HFFc6 (cell line): ENCODE measurements around the gene GORASP1. TPM values are rescaled to one million over a fixed set of nuclear protein-coding genes. Genes with fewer than 3 reads are reported as not detected.
A peak's percentile ranks its signal among the peaks of the same experiment; 100 is the strongest.

ENCODE experiments used
- DNase-seq: peaks from one replicate; pipeline ENCODE4 v3.0.0-alpha.2; 2018
- H3K27ac Mint-ChIP-seq: 2 replicates; pipeline ENCODE4 v1.8.0; 2020; ENCODE audit warnings: mild to moderate bottlenecking, mixed read lengths
- H3K27me3 Mint-ChIP-seq: 2 replicates; pipeline ENCODE4 v1.8.0; 2021; ENCODE audit warnings: mild to moderate bottlenecking, moderate library complexity, mixed read lengths; ENCODE audit not compliant: insufficient read depth
- H3K36me3 Mint-ChIP-seq: 2 replicates; pipeline ENCODE4 v1.8.0; 2021; ENCODE audit warnings: low read depth, mixed read lengths
- H3K4me1 Mint-ChIP-seq: 2 replicates; pipeline ENCODE4 v1.8.0; 2020; ENCODE audit warnings: low read depth, mixed read lengths
- H3K4me3 Mint-ChIP-seq: 2 replicates; pipeline ENCODE4 v1.8.0; 2020; ENCODE audit warnings: mild to moderate bottlenecking, moderate library complexity, mixed read lengths
- H3K9me3 Mint-ChIP-seq: 2 replicates; pipeline ENCODE4 v1.8.0; 2020; ENCODE audit warnings: mild to moderate bottlenecking, mixed read lengths
- total RNA-seq, 6 experiments: library from RNA; stranded (reverse); fragmentation: NEBNext Ultra II Directional; extraction: Animal tissue kit (Norgen Biotek cat#: 25700); gene quantifications; 2 replicates in 1 of 6; 3 replicates in 5 of 6; pipeline ENCODE4 v1.2.3, GENCODE V29; 2021
- TF ChIP-seq, protein P1 (sequence below): fragments of 200-600 bp; sonication (generic); IDR thresholded peaks from 2 replicates; pipeline ENCODE4 v1.5.0; 2021; ENCODE audit warnings: antibody characterized with exemption, mild to moderate bottlenecking

GORASP1 gene
- total RNA-seq, 6 experiments from 2014 or later, result 42.7 to 52.1 (median 47.0) TPM

- no peak overlapping the region for H3K4me3 Mint-ChIP-seq
- no peaks in the 10 kb centered on the region for H3K9me3 Mint-ChIP-seq
- no peak for DNase-seq
- no peak overlapping the region for H3K27ac Mint-ChIP-seq
- TF ChIP-seq, protein P1, sequence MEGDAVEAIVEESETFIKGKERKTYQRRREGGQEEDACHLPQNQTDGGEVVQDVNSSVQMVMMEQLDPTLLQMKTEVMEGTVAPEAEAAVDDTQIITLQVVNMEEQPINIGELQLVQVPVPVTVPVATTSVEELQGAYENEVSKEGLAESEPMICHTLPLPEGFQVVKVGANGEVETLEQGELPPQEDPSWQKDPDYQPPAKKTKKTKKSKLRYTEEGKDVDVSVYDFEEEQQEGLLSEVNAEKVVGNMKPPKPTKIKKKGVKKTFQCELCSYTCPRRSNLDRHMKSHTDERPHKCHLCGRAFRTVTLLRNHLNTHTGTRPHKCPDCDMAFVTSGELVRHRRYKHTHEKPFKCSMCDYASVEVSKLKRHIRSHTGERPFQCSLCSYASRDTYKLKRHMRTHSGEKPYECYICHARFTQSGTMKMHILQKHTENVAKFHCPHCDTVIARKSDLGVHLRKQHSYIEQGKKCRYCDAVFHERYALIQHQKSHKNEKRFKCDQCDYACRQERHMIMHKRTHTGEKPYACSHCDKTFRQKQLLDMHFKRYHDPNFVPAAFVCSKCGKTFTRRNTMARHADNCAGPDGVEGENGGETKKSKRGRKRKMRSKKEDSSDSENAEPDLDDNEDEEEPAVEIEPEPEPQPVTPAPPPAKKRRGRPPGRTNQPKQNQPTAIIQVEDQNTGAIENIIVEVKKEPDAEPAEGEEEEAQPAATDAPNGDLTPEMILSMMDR, result no peak
- peaks cover 15% of the 10 kb centered on the region for H3K36me3 Mint-ChIP-seq
- peaks cover 4% of the 10 kb centered on the region for H3K27me3 Mint-ChIP-seq
- H3K4me1 Mint-ChIP-seq, result peaks cover 44% of the 10 kb centered on the region
Observed at GRCh38 chr3:39139442-39139841, 32.0 kb upstream of the GORASP1 start.

- Mint-ChIP-seq H3K4me3 (no peak overlapping the region), H3K4me1 (peaks cover 41% of the 10 kb centered on the region), H3K27ac (peak overlapping the region; percentile 40), H3K9me3 (no peaks in the 10 kb centered on the region), H3K36me3 (peaks cover 13% of the 10 kb centered on the region), H3K27me3 (peaks cover 4% of the 10 kb centered on the region)
- TF ChIP-seq, protein P1, result no peak
- DNase-seq, result no peak
Observed at GRCh38 chr3:39138804-39139415, 31.5 kb upstream of the GORASP1 start.

- H3K36me3 Mint-ChIP-seq, result peaks cover 13% of the 10 kb centered on the region
- peaks cover 4% of the 10 kb centered on the region for H3K27me3 Mint-ChIP-seq
- no peaks in the 10 kb centered on the region for H3K9me3 Mint-ChIP-seq
- TF ChIP-seq, protein P1, result no peak
- H3K27ac Mint-ChIP-seq, result no peak overlapping the region; the same call in 1 of the 2 replicates
- no peak for DNase-seq
- H3K4me3 Mint-ChIP-seq, result no peak overlapping the region
- H3K4me1 Mint-ChIP-seq, result peaks cover 41% of the 10 kb centered on the region
Observed at GRCh38 chr3:39137991-39138803, 30.8 kb upstream of the GORASP1 start.

DNA sequence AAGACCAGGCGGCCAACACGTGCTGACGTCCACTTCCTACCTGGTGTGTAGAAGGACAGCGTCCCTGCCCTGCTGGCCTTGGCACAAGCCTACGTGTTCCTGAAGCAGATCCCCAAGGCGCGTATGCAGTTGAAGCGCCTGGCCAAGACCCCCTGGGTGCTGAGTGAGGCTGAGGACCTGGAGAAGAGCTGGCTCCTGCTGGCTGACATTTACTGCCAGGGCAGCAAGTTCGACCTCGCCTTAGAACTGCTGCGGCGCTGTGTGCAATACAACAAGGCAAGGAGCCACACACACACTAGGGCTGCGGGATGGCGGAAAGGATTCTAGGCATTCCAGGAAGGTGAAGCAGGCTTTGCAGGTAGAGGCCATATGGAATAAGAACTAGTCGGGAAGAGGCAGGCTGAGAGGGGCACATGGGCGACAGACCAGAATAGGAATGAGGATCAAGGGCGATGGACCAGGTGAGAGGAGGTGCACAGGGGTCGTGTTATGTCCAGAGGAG lies 30.1 kb upstream of the GORASP1 start:
- peaks cover 13% of the 10 kb centered on the region for H3K36me3 Mint-ChIP-seq
- H3K4me3 Mint-ChIP-seq, result no peak overlapping the region
- no peak overlapping the region for H3K27ac Mint-ChIP-seq
- H3K4me1 Mint-ChIP-seq, result peaks cover 41% of the 10 kb centered on the region
- peaks cover 1% of the 10 kb centered on the region for H3K27me3 Mint-ChIP-seq
- TF ChIP-seq, protein P1, result no peak
- DNase-seq, result no peak
- no peaks in the 10 kb centered on the region for H3K9me3 Mint-ChIP-seq

DNA sequence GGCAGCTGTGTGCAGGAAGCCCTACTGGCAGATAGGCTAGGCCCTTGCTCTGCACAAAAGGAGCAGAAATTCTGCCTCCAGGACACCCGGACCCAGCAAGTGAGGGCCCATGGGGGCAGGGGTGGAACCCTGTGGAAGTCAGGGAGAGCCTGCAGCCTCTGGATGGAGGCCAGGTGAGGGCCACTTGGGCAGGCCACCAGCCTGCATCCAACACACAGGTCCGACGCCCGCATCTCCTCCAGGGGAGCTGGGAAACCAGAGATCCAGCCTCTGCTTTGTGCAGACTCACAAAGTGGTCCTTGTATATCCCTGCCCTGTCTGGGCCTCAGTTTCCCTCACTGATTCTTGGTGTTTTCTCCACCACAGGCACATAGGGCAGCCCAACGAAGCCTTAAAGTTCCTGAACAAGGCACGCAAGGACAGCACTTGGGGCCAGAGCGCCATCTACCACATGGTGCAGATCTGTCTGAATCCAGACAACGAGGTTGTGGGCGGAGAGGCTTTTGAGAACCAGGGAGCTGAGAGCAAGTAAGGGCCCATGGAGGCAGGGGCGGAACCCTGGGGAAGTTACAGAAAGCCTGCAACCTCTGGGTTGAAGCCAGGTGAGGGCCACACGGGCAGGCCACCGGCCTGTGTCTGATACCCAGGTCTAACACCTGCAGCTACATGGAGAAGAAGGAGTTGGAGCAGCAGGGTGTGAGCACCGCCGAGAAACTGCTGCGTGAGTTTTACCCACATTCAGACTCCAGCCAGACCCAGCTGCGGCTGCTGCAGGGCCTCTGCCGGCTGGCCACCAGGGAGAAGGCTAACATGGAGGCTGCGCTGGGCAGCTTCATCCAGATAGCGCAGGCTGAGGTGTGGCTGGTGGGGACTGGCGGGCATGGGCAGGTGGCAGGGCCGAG lies 29.4 kb upstream of the GORASP1 start:
- Mint-ChIP-seq H3K9me3 (no peaks in the 10 kb centered on the region), H3K4me3 (no peak overlapping the region), H3K27ac (no peak overlapping the region), H3K36me3 (peaks cover 13% of the 10 kb centered on the region), H3K4me1 (peaks cover 41% of the 10 kb centered on the region), H3K27me3 (peaks cover 1% of the 10 kb centered on the region)
- no peak for DNase-seq
- TF ChIP-seq, protein P1, result no peak
